Measurements from ENCODE around the gene SLC10A3.
A peak's percentile ranks its signal among the peaks of the same experiment; 100 is the strongest.

Gene SLC10A3

GRCh38 chrX:154529206-154529612 lies 38.8 kb upstream of the SLC10A3 start:
- TF ChIP-seq, protein P1, sequence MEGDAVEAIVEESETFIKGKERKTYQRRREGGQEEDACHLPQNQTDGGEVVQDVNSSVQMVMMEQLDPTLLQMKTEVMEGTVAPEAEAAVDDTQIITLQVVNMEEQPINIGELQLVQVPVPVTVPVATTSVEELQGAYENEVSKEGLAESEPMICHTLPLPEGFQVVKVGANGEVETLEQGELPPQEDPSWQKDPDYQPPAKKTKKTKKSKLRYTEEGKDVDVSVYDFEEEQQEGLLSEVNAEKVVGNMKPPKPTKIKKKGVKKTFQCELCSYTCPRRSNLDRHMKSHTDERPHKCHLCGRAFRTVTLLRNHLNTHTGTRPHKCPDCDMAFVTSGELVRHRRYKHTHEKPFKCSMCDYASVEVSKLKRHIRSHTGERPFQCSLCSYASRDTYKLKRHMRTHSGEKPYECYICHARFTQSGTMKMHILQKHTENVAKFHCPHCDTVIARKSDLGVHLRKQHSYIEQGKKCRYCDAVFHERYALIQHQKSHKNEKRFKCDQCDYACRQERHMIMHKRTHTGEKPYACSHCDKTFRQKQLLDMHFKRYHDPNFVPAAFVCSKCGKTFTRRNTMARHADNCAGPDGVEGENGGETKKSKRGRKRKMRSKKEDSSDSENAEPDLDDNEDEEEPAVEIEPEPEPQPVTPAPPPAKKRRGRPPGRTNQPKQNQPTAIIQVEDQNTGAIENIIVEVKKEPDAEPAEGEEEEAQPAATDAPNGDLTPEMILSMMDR (IDR thresholded peaks at IDR 0.05; ENCODE audit: low read depth, low read length), result no peak
- DNase-seq (ENCODE audit: extremely low read depth, low read depth), result no peak

GRCh38 chrX:154526901-154527675 lies 36.7 kb upstream of the SLC10A3 start:
- no peak for DNase-seq (ENCODE audit: extremely low read depth, low read depth)
- TF ChIP-seq, protein P1 (IDR thresholded peaks at IDR 0.05; ENCODE audit: low read depth, low read length), result peak; percentile 57

- TF ChIP-seq, protein P1 (IDR thresholded peaks at IDR 0.05; ENCODE audit: low read depth, low read length), result no peak
- DNase-seq (ENCODE audit: extremely low read depth, low read depth), result no peak
Observed at GRCh38 chrX:154525606-154526490, 35.4 kb upstream of the SLC10A3 start.

DNA sequence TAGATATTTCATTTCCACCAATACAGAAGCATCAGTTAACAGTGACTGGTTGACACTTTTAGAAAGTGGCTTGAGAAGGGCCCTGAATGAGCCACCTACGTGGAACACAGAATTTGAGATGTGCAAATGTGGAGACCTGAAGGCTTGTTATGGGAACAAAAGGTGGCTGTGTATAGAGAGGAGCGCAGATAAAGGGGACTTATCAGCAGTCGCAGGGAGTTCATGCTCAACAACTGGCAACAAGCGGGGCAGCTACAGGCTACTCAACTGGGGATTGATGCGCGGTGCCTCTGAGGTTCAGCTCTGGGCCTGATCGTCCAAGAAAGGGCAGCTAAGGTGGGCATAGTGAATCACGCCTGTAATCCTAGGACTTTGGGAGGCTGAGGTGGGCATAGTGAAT lies 29.0 kb upstream of the SLC10A3 start:
- TF ChIP-seq, protein P1 (IDR thresholded peaks at IDR 0.05; ENCODE audit: low read depth, low read length), result no peak
- DNase-seq (ENCODE audit: extremely low read depth, low read depth), result no peak

- TF ChIP-seq, protein P1 (IDR thresholded peaks at IDR 0.05; ENCODE audit: low read depth, low read length), result no peak
- DNase-seq (ENCODE audit: extremely low read depth, low read depth), result no peak
Observed at GRCh38 chrX:154517101-154517781, 26.8 kb upstream of the SLC10A3 start.

DNA sequence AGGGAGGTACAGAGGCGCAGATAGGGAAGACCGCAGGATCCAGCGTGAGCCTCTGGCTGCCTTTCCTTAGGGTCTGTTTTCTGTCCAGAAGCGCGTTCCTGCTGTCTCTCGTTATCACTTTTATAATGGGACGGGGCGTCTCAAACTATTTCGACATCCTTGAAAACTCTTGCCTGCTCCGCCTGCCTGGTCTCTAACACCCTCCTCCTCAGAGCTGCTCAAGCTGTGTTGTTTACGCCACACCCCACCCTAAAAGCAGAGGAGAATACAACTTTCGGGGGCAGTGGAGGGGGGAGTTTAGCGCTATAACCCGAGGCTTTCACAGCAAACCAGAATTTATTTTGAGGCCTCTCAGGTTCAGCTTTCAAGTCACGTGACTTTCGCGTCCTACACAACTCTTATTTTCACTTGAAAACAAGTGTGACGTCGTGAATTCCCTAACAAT lies 26.2 kb upstream of the SLC10A3 start:
- no peak for DNase-seq (ENCODE audit: extremely low read depth, low read depth)
- TF ChIP-seq, protein P1 (IDR thresholded peaks at IDR 0.05; ENCODE audit: low read depth, low read length), result no peak
